ENCODE measurements around the gene CPXM1.
"Not testable (repeated sequence)": the region's sequence is repeated elsewhere in the genome, so short reads cannot be mapped to it uniquely, and the experiment has no call there.

The CPXM1 gene

GRCh38 chr20:2799688-2800520, 523 bp downstream of the CPXM1 start:
- DNase-seq: no peak

- no peak for DNase-seq
Measured at GRCh38 chr20:2799271-2799670, 1.2 kb downstream of the CPXM1 start.

GRCh38 chr20:2798814-2799213, 1.6 kb downstream of the CPXM1 start:
- no peak for DNase-seq

GRCh38 chr20:2798095-2798805, 2.2 kb downstream of the CPXM1 start:
- DNase-seq: no peak

GRCh38 chr20:2797136-2797983, 3.1 kb downstream of the CPXM1 start:
- DNase-seq: no peak

- DNase-seq: no peak
Measured at GRCh38 chr20:2796011-2796660, 4.3 kb downstream of the CPXM1 start.

- no peak for DNase-seq
Measured at GRCh38 chr20:2795451-2795850, 5.0 kb downstream of the CPXM1 start.

GRCh38 chr20:2794866-2795447, 5.5 kb downstream of the CPXM1 start:
- no peak for DNase-seq

GRCh38 chr20:2794202-2794748, 6.2 kb downstream of the CPXM1 start:
- no peak for DNase-seq

- DNase-seq: no peak
Measured at GRCh38 chr20:2793471-2793870, 7.0 kb downstream of the CPXM1 start.

GRCh38 chr20:2783908-2784566, 16.4 kb downstream of the CPXM1 start:
- no peak for DNase-seq

- DNase-seq: no peak
Measured at GRCh38 chr20:2780948-2781347, 19.5 kb downstream of the CPXM1 start.

- DNase-seq: no peak
Measured at GRCh38 chr20:2778602-2779321, 21.7 kb downstream of the CPXM1 start.

GRCh38 chr20:2775139-2775538, 25.3 kb downstream of the CPXM1 start:
- DNase-seq: no peak

- DNase-seq: no peak
Measured at GRCh38 chr20:2773812-2774211, 26.6 kb downstream of the CPXM1 start.

- DNase-seq: no peak
Measured at GRCh38 chr20:2771631-2772080, 28.8 kb downstream of the CPXM1 start.

- DNase-seq: not testable (repeated sequence)
Measured at GRCh38 chr20:2770091-2770490, 30.3 kb downstream of the CPXM1 start.

GRCh38 chr20:2768632-2769015, 31.8 kb downstream of the CPXM1 start:
- no peak for DNase-seq

- no peak for DNase-seq
Measured at GRCh38 chr20:2767768-2768631, 32.4 kb downstream of the CPXM1 start.

GRCh38 chr20:2763186-2763585, 37.2 kb downstream of the CPXM1 start:
- no peak for DNase-seq

Data from NK-92 treated with Interleukin-12 subunit alpha and Interleukin-12 subunit beta, amount 100 ng/mL, for 24 hours (cell line).